ENCODE results near the gene TAF11L14.
"Not testable (repeated sequence)": the region's sequence is repeated elsewhere in the genome, so short reads cannot be mapped to it uniquely, and the experiment has no call there.

Gene TAF11L14

GRCh38 chr5:17634160-17634559 is at the start of gene TAF11L14:
Gene TAF11L14, plus strand, starts transcription at chr5:17634460.
- no peak for DNase-seq

GRCh38 chr5:17585658-17586057 is 48.6 kb upstream of the TAF11L14 start, which contains the start of gene TAF11L7:
Gene TAF11L7, minus strand, starts transcription at chr5:17585758.
- DNase-seq, result not testable (repeated sequence)

- not testable (repeated sequence) for DNase-seq
Measured at GRCh38 chr5:17590860-17591259, 43.4 kb upstream of the TAF11L14 start, which contains the start of gene TAF11L8. Gene TAF11L8, minus strand, starts transcription at chr5:17590960.

- DNase-seq, result not testable (repeated sequence)
Measured at GRCh38 chr5:17594255-17594654, 40.0 kb upstream of the TAF11L14 start, which contains the start of gene TAF11L9. Gene TAF11L9, minus strand, starts transcription at chr5:17594394.

GRCh38 chr5:17597728-17598127 is 36.5 kb upstream of the TAF11L14 start, which contains the start of gene TAF11L10:
Gene TAF11L10, minus strand, starts transcription at chr5:17597828.
- not testable (repeated sequence) for DNase-seq

- not testable (repeated sequence) for DNase-seq
Measured at GRCh38 chr5:17603880-17604279, 30.4 kb upstream of the TAF11L14 start, which contains the start of gene TAF11L11. Gene TAF11L11, plus strand, starts transcription at chr5:17604183.

- no peak for DNase-seq
Measured at GRCh38 chr5:17604951-17605350, 29.3 kb upstream of the TAF11L14 start.

GRCh38 chr5:17607461-17607860 is 26.8 kb upstream of the TAF11L14 start:
- DNase-seq, result not testable (repeated sequence)

GRCh38 chr5:17610092-17610491 is 24.2 kb upstream of the TAF11L14 start, which contains the start of gene TAF11L12:
Gene TAF11L12, plus strand, starts transcription at chr5:17610392.
- DNase-seq, result not testable (repeated sequence)

GRCh38 chr5:17614872-17615605 is 19.2 kb upstream of the TAF11L14 start:
- no peak for DNase-seq

GRCh38 chr5:17619354-17619753 is 14.9 kb upstream of the TAF11L14 start:
- no peak for DNase-seq

- no peak for DNase-seq
Measured at GRCh38 chr5:17620627-17621026, 13.6 kb upstream of the TAF11L14 start.

- DNase-seq, result no peak
Measured at GRCh38 chr5:17625686-17626085, 8.6 kb upstream of the TAF11L14 start.

GRCh38 chr5:17631788-17632187 is 2.5 kb upstream of the TAF11L14 start, which contains the start of gene TAF11L13:
Gene TAF11L13, plus strand, starts transcription at chr5:17632088.
- DNase-seq, result not testable (repeated sequence)

- not testable (repeated sequence) for DNase-seq
Measured at GRCh38 chr5:17649232-17649631, 15.0 kb downstream of the TAF11L14 start.

GRCh38 chr5:17655201-17655759 is 21.0 kb downstream of the TAF11L14 start:
- DNase-seq, result not testable (repeated sequence)

GRCh38 chr5:17655921-17656320 is 21.7 kb downstream of the TAF11L14 start:
- DNase-seq, result no peak

- no peak for DNase-seq
Measured at GRCh38 chr5:17663182-17663581, 28.9 kb downstream of the TAF11L14 start.

- no peak for DNase-seq
Measured at GRCh38 chr5:17665836-17666235, 31.6 kb downstream of the TAF11L14 start.

GRCh38 chr5:17666726-17667235 is 32.5 kb downstream of the TAF11L14 start:
- DNase-seq, result no peak

- no peak for DNase-seq
Measured at GRCh38 chr5:17670353-17670752, 36.1 kb downstream of the TAF11L14 start.

GRCh38 chr5:17678751-17679324 is 44.6 kb downstream of the TAF11L14 start:
- no peak for DNase-seq
